Thoracic aorta (tissue), 2 donors: Measurements from ENCODE around the gene TRPM3. TPM values are rescaled to one million over a fixed set of nuclear protein-coding genes. Genes with fewer than 3 reads are reported as not detected.

Source experiments
- ATAC-seq: fragments of 150-250 bp; one replicate; pipeline ENCODE4 v1.8.0; 2017; ENCODE audit warnings: low read depth; ENCODE audit not compliant: insufficient number of reproducible peaks, low FRiP score
- DNase-seq: peaks from one replicate; pipeline ENCODE4 v3.0.0-alpha.2; 2020; ENCODE audit warnings: low spot score
- H3K27ac ChIP-seq, 2 donors: fragments of 200-600 bp; sonication (generic); 1 replicate in 1 of 2; 2 replicates in 1 of 2; pipeline ENCODE4 v1.5.1; 2016; ENCODE audit warnings: mild to moderate bottlenecking in 2 of 2, moderate library complexity in 2 of 2
- H3K27me3 ChIP-seq: fragments of 200-600 bp; sonication (generic); replicated peaks from 2 replicates; pipeline ENCODE4 v1.6.0; 2016; ENCODE audit warnings: mild to moderate bottlenecking; ENCODE audit not compliant: insufficient read depth
- H3K36me3 ChIP-seq: fragments of 200-600 bp; sonication (generic); one replicate; pipeline ENCODE4 v1.5.1; 2016
- H3K4me1 ChIP-seq, 2 donors: fragments of 200-600 bp; sonication (generic); 1 replicate in 1 of 2; 2 replicates in 1 of 2; pipeline versions ENCODE4 v1.5.1 to v1.6.0; 2016; ENCODE audit warnings: low read depth in 2 of 2, mild to moderate bottlenecking in 1 of 2; ENCODE audit not compliant: control insufficient read depth in 1 of 2
- H3K4me3 ChIP-seq: fragments of 200-600 bp; sonication (generic); 2 replicates; pipeline ENCODE4 v1.5.1; 2016; ENCODE audit warnings: mild to moderate bottlenecking
- H3K9me3 ChIP-seq: fragments of 200-600 bp; sonication (generic); 2 replicates; pipeline ENCODE4 v1.5.1; 2016
- CTCF ChIP-seq: fragments of 200-600 bp; sonication (generic); IDR thresholded peaks from one replicate; pipeline ENCODE4 v1.5.1; 2019; ENCODE audit warnings: antibody characterized with exemption
- total RNA-seq, 2 donors: library from RNA; depleted of rRNA; stranded (reverse); fragments of >200 nt; gene quantifications; one replicate each; pipeline versions ENCODE4 v1.1.0 to v1.2.3, GENCODE V29; 2016

The TRPM3 gene
- total RNA-seq, 2 donors from 2014 or later = 2.1 to 5.0 TPM

GRCh38 chr9:70533492-70533891 lies 587.9 kb downstream of the TRPM3 start:
- Histone ChIP-seq H3K4me1 (peaks cover 7 to 17% of the 10 kb centered on the region in 2 donors), H3K36me3 (no peaks in the 10 kb centered on the region), H3K9me3 (no peaks in the 10 kb centered on the region), H3K27ac (no peak overlapping the region), H3K4me3 (no peak overlapping the region), H3K27me3 (no peaks in the 10 kb centered on the region)
- TF ChIP-seq CTCF = no peak
- ATAC-seq (no peak), DNase-seq (no peak)

- H3K27me3 ChIP-seq = no peaks in the 10 kb centered on the region
- H3K4me3 ChIP-seq = no peak overlapping the region
- peaks cover 7 to 17% of the 10 kb centered on the region in 2 donors for H3K4me1 ChIP-seq
- H3K9me3 ChIP-seq = no peaks in the 10 kb centered on the region
- ATAC-seq (no peak), DNase-seq (no peak)
- no peaks in the 10 kb centered on the region for H3K36me3 ChIP-seq
- TF ChIP-seq CTCF = no peak
- no peak overlapping the region for H3K27ac ChIP-seq
These were observed 588.7 kb downstream of the TRPM3 start for GRCh38 chr9:70532716-70533115.

GRCh38 chr9:70531311-70531710 lies 590.1 kb downstream of the TRPM3 start:
- H3K4me1 ChIP-seq = peaks cover 7 to 17% of the 10 kb centered on the region in 2 donors
- no peaks in the 10 kb centered on the region for H3K36me3 ChIP-seq
- no peak for TF ChIP-seq CTCF
- ATAC-seq (no peak), DNase-seq (no peak)
- no peaks in the 10 kb centered on the region for H3K9me3 ChIP-seq
- H3K4me3 ChIP-seq = no peak overlapping the region
- no peak overlapping the region for H3K27ac ChIP-seq
- no peaks in the 10 kb centered on the region for H3K27me3 ChIP-seq

GRCh38 chr9:70530716-70531115 lies 590.7 kb downstream of the TRPM3 start:
- no peak for ATAC-seq
- no peaks in the 10 kb centered on the region for H3K9me3 ChIP-seq
- no peak overlapping the region for H3K27ac ChIP-seq
- no peaks in the 10 kb centered on the region for H3K36me3 ChIP-seq
- H3K4me3 ChIP-seq = no peak overlapping the region
- H3K27me3 ChIP-seq = no peaks in the 10 kb centered on the region
- no peak for TF ChIP-seq CTCF
- no peak for DNase-seq
- H3K4me1 ChIP-seq = peaks cover 7 to 17% of the 10 kb centered on the region in 2 donors

- no peak for DNase-seq
- Histone ChIP-seq H3K27me3 (no peaks in the 10 kb centered on the region), H3K4me3 (no peak overlapping the region), H3K27ac (no peak overlapping the region), H3K36me3 (no peaks in the 10 kb centered on the region), H3K4me1 (peaks cover 7 to 21% of the 10 kb centered on the region in 2 donors), H3K9me3 (no peaks in the 10 kb centered on the region)
- TF ChIP-seq CTCF = no peak
- ATAC-seq = no peak
These were observed 591.6 kb downstream of the TRPM3 start for GRCh38 chr9:70529833-70530232.
